ENCODE data around the gene TCP10L.
"Not testable (repeated sequence)": the region's sequence is repeated elsewhere in the genome, so short reads cannot be mapped to it uniquely, and the experiment has no call there.

The TCP10L gene

DNA sequence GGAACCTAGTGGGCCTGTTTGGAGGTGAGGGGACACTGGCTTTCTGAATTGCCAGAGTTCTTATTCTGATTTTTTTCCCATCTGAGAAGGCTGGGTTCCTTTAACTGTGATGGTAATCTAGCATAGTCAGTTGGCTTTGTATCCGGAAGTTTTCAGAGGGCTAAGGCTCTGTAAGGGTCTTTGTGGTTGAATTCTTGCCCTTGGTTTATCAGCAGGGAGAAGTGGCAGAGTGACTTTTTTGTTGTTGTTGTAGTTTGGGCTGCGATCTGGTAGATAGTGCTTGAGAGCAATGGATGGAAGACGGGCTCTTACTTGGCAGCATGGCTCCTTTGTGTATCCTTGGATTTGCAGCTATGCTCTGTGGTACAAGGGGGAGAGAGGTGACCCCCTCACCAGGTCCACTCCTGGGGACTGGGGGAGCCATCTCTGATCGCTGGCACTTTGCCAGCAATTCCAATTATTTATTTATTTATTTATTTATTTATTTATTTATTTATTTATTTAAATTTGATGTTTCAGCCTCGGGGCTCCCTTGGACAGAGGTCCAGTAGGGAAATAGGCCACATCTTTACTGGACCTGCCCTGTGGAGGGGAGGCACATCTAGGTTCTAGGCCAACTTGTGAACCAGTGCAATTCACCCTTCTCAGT is 18.5 kb downstream of the TCP10L start:
- H3K4me3 ChIP-seq (replicated peaks; ENCODE audit: low read depth, low read length): no peak overlapping the region
- TF ChIP-seq CTCF (IDR thresholded peaks at IDR 0.05; ENCODE audit: low read depth, low read length, missing control alignments): no peak
- no peak for DNase-seq (ENCODE audit: extremely low read depth, low read depth)

DNA sequence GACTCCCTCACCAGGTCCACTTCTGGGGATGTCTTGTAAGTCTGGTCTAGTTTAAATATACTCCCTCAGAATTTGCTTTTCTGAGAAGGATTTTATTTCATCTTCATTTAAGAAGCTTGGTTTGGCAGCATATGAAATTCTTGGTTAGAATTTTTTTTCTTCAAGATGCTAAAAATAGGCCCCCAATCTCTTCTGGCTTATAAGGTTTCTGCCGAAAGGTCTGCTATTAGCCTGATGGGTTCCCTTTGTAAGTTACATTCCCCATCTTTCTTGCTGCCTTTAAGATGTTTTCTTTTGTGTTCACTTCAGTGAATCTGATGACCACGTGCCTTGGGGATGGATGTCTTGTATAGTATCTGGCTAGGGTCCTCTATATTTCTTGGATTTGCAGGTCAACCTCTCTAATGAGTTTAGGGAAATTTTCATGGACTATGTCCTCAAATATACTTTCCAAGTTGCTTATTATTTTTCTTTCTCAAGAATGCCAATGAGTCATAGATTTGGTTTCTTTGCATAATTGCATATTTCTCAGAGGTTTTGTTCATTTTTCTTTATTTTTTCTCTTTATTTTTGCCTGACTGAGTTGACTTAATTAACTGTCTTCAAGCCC is 19.4 kb downstream of the TCP10L start:
- no peak for TF ChIP-seq CTCF (IDR thresholded peaks at IDR 0.05; ENCODE audit: low read depth, low read length, missing control alignments)
- DNase-seq (ENCODE audit: extremely low read depth, low read depth): no peak
- no peak overlapping the region for H3K4me3 ChIP-seq (replicated peaks; ENCODE audit: low read depth, low read length)

DNA sequence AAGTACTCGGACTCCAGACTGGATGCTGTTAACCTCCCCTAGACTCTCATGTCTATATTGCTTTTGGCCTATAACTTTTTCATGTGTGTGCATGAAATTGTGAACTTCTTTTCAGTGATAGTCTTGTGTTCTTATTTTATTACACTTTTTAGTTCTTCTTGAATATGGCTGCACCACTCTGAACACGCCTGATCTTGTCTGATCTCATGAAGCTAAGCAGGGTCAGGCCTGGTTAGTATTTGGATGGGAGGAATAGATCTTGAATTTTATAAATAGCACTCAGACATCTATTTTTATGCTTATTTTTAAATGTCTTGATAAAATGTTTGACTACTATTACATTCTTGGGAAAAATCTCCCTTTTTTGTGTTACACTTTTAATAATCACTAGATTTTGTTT is 22.4 kb downstream of the TCP10L start:
- no peak for DNase-seq (ENCODE audit: extremely low read depth, low read depth)
- no peak for TF ChIP-seq CTCF (IDR thresholded peaks at IDR 0.05; ENCODE audit: low read depth, low read length, missing control alignments)
- no peak overlapping the region for H3K4me3 ChIP-seq (replicated peaks; ENCODE audit: low read depth, low read length)

- H3K4me3 ChIP-seq (replicated peaks; ENCODE audit: low read depth, low read length): no peak overlapping the region
- DNase-seq (ENCODE audit: extremely low read depth, low read depth): peak; percentile 78
- TF ChIP-seq CTCF (IDR thresholded peaks at IDR 0.05; ENCODE audit: low read depth, low read length, missing control alignments): peak; percentile 68
Measured at GRCh38 chr21:32562426-32562825, 22.9 kb downstream of the TCP10L start.

GRCh38 chr21:32561476-32561875 is 23.8 kb downstream of the TCP10L start:
- H3K4me3 ChIP-seq (replicated peaks; ENCODE audit: low read depth, low read length); DNase-seq (ENCODE audit: extremely low read depth, low read depth): not testable (repeated sequence)

DNA sequence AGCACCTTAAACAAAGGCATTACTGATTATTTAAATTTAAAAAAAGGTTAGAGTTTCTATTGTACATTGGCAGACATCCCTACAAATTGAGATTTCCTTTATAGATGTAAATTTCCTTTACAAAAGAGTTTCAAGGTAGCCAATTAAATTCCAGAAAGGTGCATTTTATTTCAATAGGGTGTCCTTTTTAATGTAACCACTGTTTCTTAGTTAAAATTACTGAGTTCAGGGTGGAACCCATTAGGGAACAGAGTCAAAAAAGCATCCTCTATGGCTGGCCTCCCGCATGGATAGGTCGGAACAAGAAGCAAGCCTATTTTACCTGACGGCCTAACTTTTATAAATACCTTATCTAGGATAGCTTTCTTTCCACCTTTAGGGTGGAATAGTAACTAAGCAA is 24.4 kb downstream of the TCP10L start:
- no peak for DNase-seq (ENCODE audit: extremely low read depth, low read depth)
- TF ChIP-seq CTCF (IDR thresholded peaks at IDR 0.05; ENCODE audit: low read depth, low read length, missing control alignments): no peak
- no peak overlapping the region for H3K4me3 ChIP-seq (replicated peaks; ENCODE audit: low read depth, low read length)

- DNase-seq (ENCODE audit: extremely low read depth, low read depth): no peak
- no peak overlapping the region for H3K4me3 ChIP-seq (replicated peaks; ENCODE audit: low read depth, low read length)
- TF ChIP-seq CTCF (IDR thresholded peaks at IDR 0.05; ENCODE audit: low read depth, low read length, missing control alignments): no peak
Measured at GRCh38 chr21:32559006-32559610, 26.2 kb downstream of the TCP10L start.
